BE2C (cell line): ENCODE data around the gene ANKS1A.

Experiments
- DNase-seq: peaks from one replicate; pipeline ENCODE4 v3.0.0-alpha.2; 2020
- H3K27me3 ChIP-seq: fragments of 250-450 bp; sonication (Bioruptor Pico); 2 replicates; pipeline ENCODE4 v1.5.1; 2020; ENCODE audit warnings: mild to moderate bottlenecking
- H3K36me3 ChIP-seq: fragments of 250-450 bp; sonication (Bioruptor Pico); 2 replicates; pipeline ENCODE4 v1.5.1; 2020; ENCODE audit warnings: mild to moderate bottlenecking
- H3K4me1 ChIP-seq: fragments of 250-450 bp; sonication (Bioruptor Pico); 2 replicates; pipeline ENCODE4 v1.5.1; 2020
- H3K4me3 ChIP-seq: 2 replicates; pipeline ENCODE4 v1.5.1; 2011; ENCODE audit warnings: low read depth, low read length
- H3K9me3 ChIP-seq: fragments of 250-450 bp; sonication (Bioruptor Pico); 2 replicates; pipeline ENCODE4 v1.5.1; 2020
- TF ChIP-seq, protein P1 (sequence below): IDR thresholded peaks from 2 replicates; pipeline ENCODE4 v1.5.1; 2012; ENCODE audit warnings: mild to moderate bottlenecking, low read depth, low read length

ANKS1A gene

DNA sequence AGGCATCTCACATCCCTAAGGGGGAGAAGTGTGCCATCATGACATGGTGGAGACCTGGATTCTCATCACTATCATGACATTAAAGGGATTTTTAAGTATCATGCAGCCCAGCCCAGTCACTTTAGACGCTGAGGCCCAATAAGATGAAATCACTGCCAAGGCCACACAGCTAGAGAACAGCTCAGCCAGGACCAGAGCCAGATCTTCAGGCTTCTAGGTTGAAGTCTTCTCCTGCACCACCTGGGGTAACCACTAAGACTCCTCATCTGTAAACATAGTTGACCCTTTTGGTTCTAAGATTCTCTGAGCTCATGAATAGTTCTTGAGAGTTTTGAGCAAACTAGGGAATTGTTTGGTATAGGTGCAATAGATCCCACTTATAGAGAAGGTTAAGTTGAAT lies 126.9 kb downstream of the ANKS1A start:
- Histone ChIP-seq H3K27me3 (no peaks in the 10 kb centered on the region), H3K9me3 (no peaks in the 10 kb centered on the region), H3K4me3 (no peak overlapping the region), H3K36me3 (no peaks in the 10 kb centered on the region), H3K4me1 (no peaks in the 10 kb centered on the region)
- DNase-seq = no peak
- TF ChIP-seq, protein P1, sequence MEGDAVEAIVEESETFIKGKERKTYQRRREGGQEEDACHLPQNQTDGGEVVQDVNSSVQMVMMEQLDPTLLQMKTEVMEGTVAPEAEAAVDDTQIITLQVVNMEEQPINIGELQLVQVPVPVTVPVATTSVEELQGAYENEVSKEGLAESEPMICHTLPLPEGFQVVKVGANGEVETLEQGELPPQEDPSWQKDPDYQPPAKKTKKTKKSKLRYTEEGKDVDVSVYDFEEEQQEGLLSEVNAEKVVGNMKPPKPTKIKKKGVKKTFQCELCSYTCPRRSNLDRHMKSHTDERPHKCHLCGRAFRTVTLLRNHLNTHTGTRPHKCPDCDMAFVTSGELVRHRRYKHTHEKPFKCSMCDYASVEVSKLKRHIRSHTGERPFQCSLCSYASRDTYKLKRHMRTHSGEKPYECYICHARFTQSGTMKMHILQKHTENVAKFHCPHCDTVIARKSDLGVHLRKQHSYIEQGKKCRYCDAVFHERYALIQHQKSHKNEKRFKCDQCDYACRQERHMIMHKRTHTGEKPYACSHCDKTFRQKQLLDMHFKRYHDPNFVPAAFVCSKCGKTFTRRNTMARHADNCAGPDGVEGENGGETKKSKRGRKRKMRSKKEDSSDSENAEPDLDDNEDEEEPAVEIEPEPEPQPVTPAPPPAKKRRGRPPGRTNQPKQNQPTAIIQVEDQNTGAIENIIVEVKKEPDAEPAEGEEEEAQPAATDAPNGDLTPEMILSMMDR = no peak

DNA sequence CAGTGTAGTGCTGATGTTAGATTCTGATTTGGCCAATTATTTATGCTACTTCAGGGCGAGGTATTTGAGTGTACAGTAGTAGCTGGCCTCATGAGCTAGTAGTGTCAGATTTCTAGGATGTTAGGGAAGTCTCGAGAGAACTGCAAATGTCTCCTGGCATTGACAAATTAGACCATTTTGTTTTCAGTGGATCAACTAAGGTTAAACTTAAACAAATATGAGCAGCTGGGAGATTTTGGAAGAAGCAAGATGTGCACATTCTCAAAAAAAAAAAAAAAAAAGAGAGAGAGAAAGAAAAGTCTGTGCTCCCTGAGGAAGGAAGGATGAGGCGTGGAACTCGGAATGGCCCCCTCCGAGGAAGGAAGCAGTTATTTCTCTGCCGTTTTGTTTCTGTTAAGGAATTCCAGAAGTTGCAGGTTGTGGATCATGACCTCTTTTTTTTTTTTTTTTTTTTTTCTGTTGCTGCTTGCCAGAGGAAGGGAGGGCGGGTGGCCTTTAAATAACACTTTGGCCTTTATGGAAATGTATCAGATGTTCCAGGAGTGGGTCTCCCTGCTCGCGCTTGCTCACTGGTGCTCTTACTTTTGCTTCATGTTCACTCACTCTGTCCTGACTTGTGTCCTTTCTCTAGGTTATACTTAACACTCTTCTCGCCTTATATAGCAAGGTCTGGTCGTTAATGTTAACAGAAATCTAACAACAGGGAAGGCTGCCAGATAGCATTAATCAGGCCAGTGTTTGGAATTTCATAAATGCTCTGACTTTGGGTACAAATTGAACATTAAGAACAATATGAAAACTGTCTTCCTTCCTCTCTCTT lies 127.7 kb downstream of the ANKS1A start:
- no peak for DNase-seq
- Histone ChIP-seq H3K27me3 (no peaks in the 10 kb centered on the region), H3K9me3 (no peaks in the 10 kb centered on the region), H3K36me3 (no peaks in the 10 kb centered on the region), H3K4me3 (no peak overlapping the region), H3K4me1 (no peaks in the 10 kb centered on the region)
- TF ChIP-seq, protein P1 = no peak

DNA sequence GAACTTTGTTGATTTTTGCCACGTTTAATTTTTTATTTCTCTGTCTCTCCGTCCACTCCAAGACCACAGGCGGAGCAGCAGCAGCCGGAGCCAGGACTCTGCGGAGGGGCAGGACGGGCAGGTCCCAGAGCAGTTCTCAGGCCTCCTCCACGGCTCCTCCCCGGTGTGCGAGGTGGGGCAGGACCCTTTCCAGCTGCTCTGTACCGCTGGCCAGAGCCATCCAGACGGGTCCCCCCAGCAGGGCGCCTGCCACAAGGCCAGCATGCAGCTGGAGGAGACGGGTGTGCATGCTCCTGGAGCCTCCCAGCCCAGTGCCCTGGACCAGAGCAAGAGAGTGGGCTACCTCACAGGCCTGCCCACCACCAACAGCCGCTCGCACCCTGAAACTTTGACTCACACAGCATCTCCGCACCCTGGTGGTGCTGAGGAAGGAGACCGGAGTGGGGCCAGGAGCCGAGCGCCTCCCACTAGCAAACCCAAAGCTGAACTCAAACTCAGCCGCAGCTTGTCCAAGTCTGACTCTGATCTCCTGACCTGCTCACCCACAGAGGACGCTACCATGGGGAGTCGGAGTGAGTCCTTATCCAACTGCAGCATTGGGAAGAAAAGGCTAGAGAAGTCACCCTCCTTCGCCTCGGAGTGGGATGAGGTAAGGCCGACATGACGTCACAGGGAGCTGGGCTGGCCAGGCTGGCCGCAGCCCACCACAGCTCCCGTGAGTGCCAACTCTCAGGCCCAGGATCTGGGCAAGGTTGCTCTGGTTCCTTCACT lies 128.5 kb downstream of the ANKS1A start:
- no peak for DNase-seq
- Histone ChIP-seq H3K4me3 (no peak overlapping the region), H3K36me3 (no peaks in the 10 kb centered on the region), H3K4me1 (no peaks in the 10 kb centered on the region), H3K27me3 (no peaks in the 10 kb centered on the region), H3K9me3 (no peaks in the 10 kb centered on the region)
- TF ChIP-seq, protein P1 = no peak

DNA sequence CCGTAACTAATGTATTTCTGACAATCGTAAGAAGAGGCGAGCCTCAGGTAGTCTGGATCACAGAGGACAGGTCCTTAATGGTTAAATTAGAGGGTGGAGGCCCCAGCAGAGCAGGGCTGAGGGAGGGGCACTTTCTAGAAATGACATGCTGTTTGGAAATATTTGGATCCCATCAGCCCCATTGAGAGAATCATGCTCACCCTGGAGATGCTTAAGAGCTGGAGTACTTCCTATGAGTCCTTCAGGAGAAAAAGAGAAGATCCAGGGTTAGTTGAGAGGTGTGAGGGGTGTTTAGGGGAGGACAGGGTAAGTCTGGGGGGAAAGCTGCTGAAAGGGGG lies 129.1 kb downstream of the ANKS1A start:
- H3K4me3 ChIP-seq = no peak overlapping the region
- H3K27me3 ChIP-seq = no peaks in the 10 kb centered on the region

DNA sequence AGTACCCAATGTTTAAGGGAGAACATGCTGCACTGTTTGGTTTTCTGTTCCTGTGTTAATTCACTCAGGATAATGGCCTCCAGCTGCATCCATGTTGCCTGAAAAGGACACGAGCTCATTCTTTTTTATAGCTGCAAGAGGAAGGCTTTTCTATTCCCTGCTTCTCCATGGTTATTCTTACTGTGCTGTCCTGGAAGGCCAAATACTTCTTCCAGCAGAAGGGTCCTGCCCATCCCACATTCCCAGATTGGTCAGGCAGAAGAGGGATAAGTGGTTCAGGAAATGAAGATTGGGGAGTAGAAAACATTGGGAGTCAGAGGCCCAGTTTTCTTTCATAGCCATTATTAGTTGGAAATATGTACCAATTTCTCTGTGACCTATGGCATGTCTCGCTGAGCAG lies 129.7 kb downstream of the ANKS1A start:
- DNase-seq = no peak
- no peak overlapping the region for H3K4me3 ChIP-seq
- no peaks in the 10 kb centered on the region for H3K27me3 ChIP-seq
- TF ChIP-seq, protein P1 = no peak
- H3K36me3 ChIP-seq = no peaks in the 10 kb centered on the region
- no peaks in the 10 kb centered on the region for H3K4me1 ChIP-seq
- H3K9me3 ChIP-seq = no peaks in the 10 kb centered on the region

More for the DNA sequence above, 129.1 kb downstream of the ANKS1A start:
- Histone ChIP-seq H3K36me3 (no peaks in the 10 kb centered on the region), H3K4me1 (no peaks in the 10 kb centered on the region), H3K9me3 (no peaks in the 10 kb centered on the region)
- TF ChIP-seq, protein P1 = no peak
- no peak for DNase-seq

DNA sequence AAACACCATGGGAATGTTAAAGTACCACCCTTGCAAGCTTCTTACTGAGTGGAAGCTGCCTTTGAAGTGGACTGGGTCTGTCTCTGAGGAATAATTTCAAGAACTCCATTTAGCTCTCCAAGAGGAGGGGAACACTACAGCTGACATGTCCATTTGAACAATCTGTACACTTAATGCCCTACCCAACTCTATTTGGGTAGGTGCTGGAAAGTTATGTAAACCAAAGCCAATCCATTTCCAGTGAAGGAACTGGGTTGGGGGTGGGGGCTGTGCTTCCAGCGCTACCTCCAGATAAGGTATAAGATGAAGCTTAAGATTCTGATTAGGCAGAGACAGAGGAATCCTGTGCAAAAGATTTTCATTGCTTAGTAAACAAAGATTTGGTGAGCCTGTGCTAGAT lies 130.1 kb downstream of the ANKS1A start:
- Histone ChIP-seq H3K4me1 (peaks cover 2% of the 10 kb centered on the region), H3K27me3 (no peaks in the 10 kb centered on the region), H3K36me3 (no peaks in the 10 kb centered on the region), H3K4me3 (no peak overlapping the region), H3K9me3 (no peaks in the 10 kb centered on the region)
- DNase-seq = no peak
- TF ChIP-seq, protein P1 = no peak
